Left ventricle myocardium inferior (tissue), 1 donor: ENCODE results near the gene ATG7. TPM values are rescaled to one million over a fixed set of nuclear protein-coding genes. Genes with fewer than 3 reads are reported as not detected.
A peak's percentile ranks its signal among the peaks of the same experiment; 100 is the strongest.

Experiments used
- DNase-seq: peaks from one replicate; pipeline ENCODE4 v3.0.0-alpha.2; 2020
- H3K27ac ChIP-seq: fragments of 200-600 bp; replicated peaks from 2 replicates; pipeline ENCODE4 v1.8.0; 2021
- H3K27me3 ChIP-seq: fragments of 200-600 bp; 2 replicates; pipeline ENCODE4 v1.8.0; 2021; ENCODE audit warnings: low read depth
- H3K36me3 ChIP-seq: fragments of 200-600 bp; 2 replicates; pipeline ENCODE4 v1.8.0; 2021
- H3K4me1 ChIP-seq: fragments of 200-600 bp; 2 replicates; pipeline ENCODE4 v1.8.0; 2021
- H3K4me3 ChIP-seq: fragments of 200-600 bp; 2 replicates; pipeline ENCODE4 v1.8.0; 2021; ENCODE audit warnings: mild to moderate bottlenecking, moderate library complexity
- H3K9me3 ChIP-seq: fragments of 200-600 bp; replicated peaks from 2 replicates; pipeline ENCODE4 v1.8.0; 2021
- intact Hi-C: fragments of 100-400 bp; cut with micrococcal nuclease; formaldehyde crosslinking; loops from one replicate; pipeline ENCODE4 v1.11.0; 2022
- total RNA-seq: library from RNA; stranded (reverse); fragmentation: NEBNext Ultra II Directional; extraction: Animal tissue kit (Norgen Biotek cat#: 25700); gene quantifications from one replicate; pipeline ENCODE4 v1.2.1, GENCODE V29; 2021
- TF ChIP-seq, protein P1 (sequence below): fragments of 200-600 bp; IDR thresholded peaks from 2 replicates; pipeline ENCODE4 v1.8.0; 2021; ENCODE audit warnings: antibody characterized with exemption, mild to moderate bottlenecking, borderline replicate concordance
- donor health status: DM: no; HTN: yes; CAD: no; lungs with severe emphysema.

The ATG7 gene
- total RNA-seq, 1 donor from 2014 or later, result 15.7 TPM

DNA sequence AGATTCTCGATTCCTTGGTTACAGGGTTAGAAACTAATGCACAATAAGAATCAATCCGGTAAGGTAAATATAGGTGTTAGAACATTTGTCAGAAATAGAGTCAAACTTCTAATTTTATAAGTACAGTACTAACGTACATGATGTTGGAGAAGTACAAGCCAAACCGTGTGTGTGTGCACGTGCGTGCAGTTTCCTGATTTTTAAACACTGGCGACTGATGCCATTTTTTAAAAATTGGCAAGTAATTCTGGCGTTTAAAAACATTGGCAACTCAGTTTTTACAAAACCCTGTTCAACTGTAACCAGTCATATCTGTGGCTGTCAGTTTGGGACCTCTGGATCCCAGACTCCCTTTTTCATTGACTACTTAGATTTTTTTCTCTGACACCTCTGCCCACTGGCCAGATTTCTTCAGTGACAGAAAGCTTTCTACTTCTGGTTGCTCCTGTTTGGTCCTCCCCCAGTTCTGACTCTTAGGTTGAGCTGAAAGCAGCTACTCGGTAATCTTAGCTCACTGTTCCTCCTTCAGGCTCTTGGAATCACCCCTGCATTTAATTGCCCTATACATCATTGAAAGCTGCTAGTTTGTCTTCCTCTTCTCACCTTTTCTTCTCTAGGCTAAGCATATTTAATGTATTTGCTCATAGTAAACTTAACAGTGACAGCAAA lies 843 bp downstream of the ATG7 start:
- Histone ChIP-seq H3K9me3 (no peaks in the 10 kb centered on the region), H3K4me3 (peak overlapping the region; percentile 79), H3K36me3 (no peaks in the 10 kb centered on the region), H3K27ac (peak overlapping the region; percentile 77), H3K27me3 (no peaks in the 10 kb centered on the region), H3K4me1 (peaks cover 18% of the 10 kb centered on the region)
- intact Hi-C loops, result no loop called here
- TF ChIP-seq, protein P1, sequence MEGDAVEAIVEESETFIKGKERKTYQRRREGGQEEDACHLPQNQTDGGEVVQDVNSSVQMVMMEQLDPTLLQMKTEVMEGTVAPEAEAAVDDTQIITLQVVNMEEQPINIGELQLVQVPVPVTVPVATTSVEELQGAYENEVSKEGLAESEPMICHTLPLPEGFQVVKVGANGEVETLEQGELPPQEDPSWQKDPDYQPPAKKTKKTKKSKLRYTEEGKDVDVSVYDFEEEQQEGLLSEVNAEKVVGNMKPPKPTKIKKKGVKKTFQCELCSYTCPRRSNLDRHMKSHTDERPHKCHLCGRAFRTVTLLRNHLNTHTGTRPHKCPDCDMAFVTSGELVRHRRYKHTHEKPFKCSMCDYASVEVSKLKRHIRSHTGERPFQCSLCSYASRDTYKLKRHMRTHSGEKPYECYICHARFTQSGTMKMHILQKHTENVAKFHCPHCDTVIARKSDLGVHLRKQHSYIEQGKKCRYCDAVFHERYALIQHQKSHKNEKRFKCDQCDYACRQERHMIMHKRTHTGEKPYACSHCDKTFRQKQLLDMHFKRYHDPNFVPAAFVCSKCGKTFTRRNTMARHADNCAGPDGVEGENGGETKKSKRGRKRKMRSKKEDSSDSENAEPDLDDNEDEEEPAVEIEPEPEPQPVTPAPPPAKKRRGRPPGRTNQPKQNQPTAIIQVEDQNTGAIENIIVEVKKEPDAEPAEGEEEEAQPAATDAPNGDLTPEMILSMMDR, result no peak
- no peak for DNase-seq

DNA sequence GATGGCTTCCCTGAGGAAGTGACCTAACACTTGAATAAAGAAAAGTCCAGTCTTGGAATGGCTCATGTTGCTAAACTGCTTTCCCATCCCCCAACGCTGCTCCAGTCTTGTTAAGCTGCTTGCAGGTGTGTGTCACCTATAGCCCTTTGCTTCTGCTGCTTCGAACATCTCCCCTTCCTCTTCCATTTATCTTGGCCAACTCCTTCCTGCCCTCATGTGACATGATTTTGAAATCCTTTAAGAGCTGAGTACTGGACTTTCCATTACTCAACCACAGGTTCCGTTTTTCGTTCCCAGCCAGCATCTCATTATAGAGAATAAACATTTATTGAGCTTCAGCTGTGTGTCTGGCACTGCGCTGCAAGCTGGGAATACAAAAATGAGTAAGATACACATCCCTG lies 1.7 kb downstream of the ATG7 start:
- DNase-seq, result no peak
- no peaks in the 10 kb centered on the region for H3K36me3 ChIP-seq
- TF ChIP-seq, protein P1, result no peak
- H3K4me1 ChIP-seq, result peaks cover 18% of the 10 kb centered on the region
- no peaks in the 10 kb centered on the region for H3K27me3 ChIP-seq
- no peak overlapping the region for H3K4me3 ChIP-seq
- intact Hi-C loops, result no loop called here
- no peaks in the 10 kb centered on the region for H3K9me3 ChIP-seq
- H3K27ac ChIP-seq, result no peak overlapping the region

DNA sequence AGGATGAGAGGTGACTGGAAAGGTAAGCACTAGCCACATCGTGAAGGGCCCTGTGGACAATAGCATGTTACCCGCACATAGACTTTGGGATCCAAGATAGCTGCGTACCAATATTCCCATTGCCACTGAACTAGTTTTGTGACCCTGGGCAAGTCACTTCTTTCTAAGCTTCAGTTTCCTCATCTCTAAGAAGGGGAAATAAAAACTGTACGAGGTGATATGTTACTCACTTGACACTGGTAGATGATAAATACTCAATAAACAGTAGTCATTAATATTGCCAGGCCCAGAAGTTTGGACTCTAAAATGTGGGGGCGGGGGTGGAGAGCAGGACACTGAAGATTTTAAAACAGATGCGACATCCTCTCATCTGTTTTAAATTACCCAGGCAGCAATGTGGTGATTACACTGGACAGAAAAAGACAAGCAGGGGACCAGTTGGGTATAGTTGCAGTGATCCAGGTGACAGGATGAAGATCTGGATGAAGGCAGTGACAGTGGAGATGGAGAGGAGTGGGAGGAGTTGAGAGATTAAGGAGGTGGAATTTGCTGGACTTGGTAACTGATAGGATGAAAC lies 2.5 kb downstream of the ATG7 start:
- H3K9me3 ChIP-seq, result no peaks in the 10 kb centered on the region
- no peak overlapping the region for H3K4me3 ChIP-seq
- no peaks in the 10 kb centered on the region for H3K36me3 ChIP-seq
- no peak overlapping the region for H3K27ac ChIP-seq
- peaks cover 18% of the 10 kb centered on the region for H3K4me1 ChIP-seq
- intact Hi-C loops, result no loop called here
- TF ChIP-seq, protein P1, result no peak
- H3K27me3 ChIP-seq, result no peaks in the 10 kb centered on the region
- DNase-seq, result no peak

DNA sequence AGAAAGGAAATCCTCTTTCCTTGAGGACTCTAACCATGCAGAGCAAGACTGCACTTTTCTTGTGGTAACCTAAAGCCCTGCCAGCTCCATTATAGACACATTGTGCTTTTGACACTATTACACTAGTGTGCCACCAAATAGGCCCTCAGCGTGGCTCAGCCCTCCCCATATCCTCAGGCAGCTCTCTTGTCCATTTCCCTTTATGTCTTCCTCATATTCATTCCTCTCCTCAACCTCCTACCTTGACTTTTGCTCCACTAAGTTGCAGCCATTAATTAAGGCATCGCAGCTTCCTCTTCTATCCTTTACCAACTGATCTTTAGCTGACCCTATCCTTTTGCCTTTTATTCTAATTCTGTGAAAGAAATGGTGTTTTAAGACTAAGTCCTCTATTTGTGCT lies 3.7 kb downstream of the ATG7 start:
- Histone ChIP-seq H3K4me3 (no peak overlapping the region), H3K27me3 (no peaks in the 10 kb centered on the region), H3K27ac (no peak overlapping the region), H3K36me3 (peaks cover 5% of the 10 kb centered on the region), H3K9me3 (no peaks in the 10 kb centered on the region), H3K4me1 (peaks cover 18% of the 10 kb centered on the region)
- DNase-seq, result no peak
- TF ChIP-seq, protein P1, result no peak
- intact Hi-C loops, result no loop called here

DNA sequence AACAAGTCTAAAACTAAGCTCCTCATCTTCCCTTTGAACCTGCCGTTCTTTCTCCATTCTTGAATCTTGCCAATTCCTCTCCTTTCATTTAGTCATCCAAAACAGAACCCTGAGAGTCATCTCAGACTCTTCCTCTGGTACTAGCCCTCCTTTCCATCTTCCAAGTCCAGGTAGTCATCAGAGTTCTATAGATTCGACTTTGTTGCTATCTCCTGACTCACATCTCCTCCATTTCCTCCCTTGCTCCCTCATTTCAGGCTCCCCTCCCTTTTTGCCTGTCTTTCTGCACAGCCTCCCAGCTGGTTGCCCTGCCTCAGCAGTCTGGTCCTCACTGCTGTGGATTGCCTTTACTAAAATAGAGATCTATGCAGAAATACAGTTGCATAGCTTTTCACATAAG lies 4.7 kb downstream of the ATG7 start:
- intact Hi-C loops, result no loop called here
- Histone ChIP-seq H3K36me3 (peaks cover 5% of the 10 kb centered on the region), H3K4me1 (peaks cover 19% of the 10 kb centered on the region), H3K9me3 (no peaks in the 10 kb centered on the region), H3K27ac (no peak overlapping the region), H3K27me3 (no peaks in the 10 kb centered on the region), H3K4me3 (no peak overlapping the region)
- DNase-seq, result no peak
- TF ChIP-seq, protein P1, result no peak
